Neural cell (in vitro differentiated cells): Measurements from ENCODE around the gene SNX30.

Experiments used
- EP300 ChIP-seq: fragments of 450-650 bp; conservative IDR thresholded peaks from 2 replicates; pipeline ENCODE4 v1.6.1; 2014; ENCODE audit warnings: antibody characterized with exemption, mild to moderate bottlenecking, moderate library complexity; ENCODE audit not compliant: poor library complexity, severe bottlenecking
- EZH2 ChIP-seq: fragments of 200-600, 300-800 bp; shearing (Covaris generic), sonication (generic); IDR thresholded peaks from 2 replicates; pipeline ENCODE4 v1.6.1; 2014; ENCODE audit warnings: antibody characterized with exemption, low read length, borderline replicate concordance, mild to moderate bottlenecking; ENCODE audit not compliant: insufficient read depth, poor library complexity, severe bottlenecking
- MXI1 ChIP-seq: fragments of 450-650 bp; conservative IDR thresholded peaks from 2 replicates; pipeline ENCODE4 v1.6.1; 2014; ENCODE audit warnings: antibody characterized with exemption, mild to moderate bottlenecking; ENCODE audit not compliant: poor library complexity, severe bottlenecking
- RAD21 ChIP-seq: fragments of 450-650 bp; conservative IDR thresholded peaks from 2 replicates; pipeline ENCODE4 v1.6.1; 2014; ENCODE audit warnings: antibody characterized with exemption, mild to moderate bottlenecking, moderate library complexity
- SMC3 ChIP-seq: fragments of 450-650 bp; conservative IDR thresholded peaks from 2 replicates; pipeline ENCODE4 v1.6.1; 2014; ENCODE audit warnings: antibody characterized with exemption, mild to moderate bottlenecking, moderate library complexity; ENCODE audit not compliant: poor library complexity
- TAF1 ChIP-seq: IDR thresholded peaks from 2 replicates; pipeline ENCODE4 v1.6.1; 2012; ENCODE audit warnings: low read depth
- TF ChIP-seq, protein P1 (sequence below): fragments of 450-650 bp; IDR thresholded peaks from 2 replicates; pipeline ENCODE4 v1.5.1; 2014; ENCODE audit warnings: antibody characterized with exemption, mild to moderate bottlenecking, moderate library complexity; ENCODE audit not compliant: poor library complexity, severe bottlenecking

DNA sequence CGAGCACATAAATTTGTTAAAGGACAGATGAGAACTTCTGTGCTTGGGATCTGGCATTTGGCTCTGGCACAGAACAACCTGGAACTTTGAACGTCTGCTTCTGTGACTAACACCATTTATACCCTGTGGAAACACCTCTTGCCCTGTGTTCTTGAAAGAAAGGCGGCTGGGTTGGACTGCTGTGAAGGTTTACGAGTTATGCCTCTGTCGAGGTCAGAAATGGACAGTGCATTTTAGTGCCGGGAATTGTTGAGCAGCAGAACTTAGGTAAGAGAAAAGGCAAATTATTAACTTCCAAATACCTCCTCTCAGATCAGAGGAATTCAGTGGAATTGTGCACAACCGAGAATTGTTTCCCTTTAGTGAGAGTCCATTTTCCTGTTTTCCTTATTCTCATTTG, 18.6 kb upstream of the SNX30 start:
- TF ChIP-seq, protein P1, sequence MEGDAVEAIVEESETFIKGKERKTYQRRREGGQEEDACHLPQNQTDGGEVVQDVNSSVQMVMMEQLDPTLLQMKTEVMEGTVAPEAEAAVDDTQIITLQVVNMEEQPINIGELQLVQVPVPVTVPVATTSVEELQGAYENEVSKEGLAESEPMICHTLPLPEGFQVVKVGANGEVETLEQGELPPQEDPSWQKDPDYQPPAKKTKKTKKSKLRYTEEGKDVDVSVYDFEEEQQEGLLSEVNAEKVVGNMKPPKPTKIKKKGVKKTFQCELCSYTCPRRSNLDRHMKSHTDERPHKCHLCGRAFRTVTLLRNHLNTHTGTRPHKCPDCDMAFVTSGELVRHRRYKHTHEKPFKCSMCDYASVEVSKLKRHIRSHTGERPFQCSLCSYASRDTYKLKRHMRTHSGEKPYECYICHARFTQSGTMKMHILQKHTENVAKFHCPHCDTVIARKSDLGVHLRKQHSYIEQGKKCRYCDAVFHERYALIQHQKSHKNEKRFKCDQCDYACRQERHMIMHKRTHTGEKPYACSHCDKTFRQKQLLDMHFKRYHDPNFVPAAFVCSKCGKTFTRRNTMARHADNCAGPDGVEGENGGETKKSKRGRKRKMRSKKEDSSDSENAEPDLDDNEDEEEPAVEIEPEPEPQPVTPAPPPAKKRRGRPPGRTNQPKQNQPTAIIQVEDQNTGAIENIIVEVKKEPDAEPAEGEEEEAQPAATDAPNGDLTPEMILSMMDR = no peak
- TF ChIP-seq RAD21 = no peak
- TF ChIP-seq MXI1 = no peak
- no peak for TF ChIP-seq EP300
- no peak for TF ChIP-seq SMC3
- no peak for TF ChIP-seq EZH2
- TF ChIP-seq TAF1 = no peak
